ENCODE data around the gene ZNF853.

GRCh38 chr7:6619961-6620360 is 4.6 kb downstream of the ZNF853 start:
- no peak for TF ChIP-seq CTCF (IDR thresholded peaks at IDR 0.05)
- no peak for TF ChIP-seq EZH2phosphoT487 (IDR thresholded peaks at IDR 0.05)
- no peak for TF ChIP-seq EZH2 (IDR thresholded peaks at IDR 0.05)
